GM12875 (cell line): ENCODE data around the gene FAM78A.

ENCODE experiments used
- H3K4me3 ChIP-seq: one replicate; pipeline ENCODE4 v1.5.1; 2011; ENCODE audit warnings: low read depth, low read length, control low read depth
- CTCF ChIP-seq: IDR thresholded peaks from 2 replicates; pipeline ENCODE4 v1.5.1; 2011; ENCODE audit warnings: low read depth, mild to moderate bottlenecking, control low read depth, inconsistent platforms, low read length, moderate library complexity, borderline replicate concordance; ENCODE audit not compliant: insufficient read depth

FAM78A gene

GRCh38 chr9:131233556-131233955 lies 42.8 kb downstream of the FAM78A start:
- TF ChIP-seq CTCF: no peak
- no peak overlapping the region for H3K4me3 ChIP-seq

- TF ChIP-seq CTCF: no peak
- no peak overlapping the region for H3K4me3 ChIP-seq
Observed at GRCh38 chr9:131228988-131229387, 47.3 kb downstream of the FAM78A start.

DNA sequence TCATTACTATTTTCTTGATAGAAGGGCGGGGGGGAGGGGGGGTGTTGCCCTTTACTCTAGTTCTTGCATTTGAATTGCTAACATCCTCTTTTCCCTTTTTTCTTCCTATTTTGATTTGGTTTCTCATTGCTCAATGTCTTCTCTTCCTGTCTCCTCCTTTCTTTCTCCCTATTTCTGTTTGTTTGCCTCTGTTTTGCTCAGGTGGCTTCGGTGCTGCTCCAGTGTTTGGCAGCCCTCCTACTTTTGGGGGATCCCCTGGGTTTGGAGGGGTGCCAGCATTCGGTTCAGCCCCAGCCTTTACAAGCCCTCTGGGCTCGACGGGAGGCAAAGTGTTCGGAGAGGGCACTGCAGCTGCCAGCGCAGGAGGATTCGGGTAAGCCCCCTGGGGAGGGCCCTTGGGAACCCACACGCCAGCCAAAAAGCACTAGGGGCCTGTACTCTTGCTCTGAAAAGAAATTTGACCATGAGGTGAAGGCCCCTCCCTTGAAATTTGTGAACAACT lies 48.3 kb downstream of the FAM78A start:
- H3K4me3 ChIP-seq: no peak overlapping the region
- no peak for TF ChIP-seq CTCF

GRCh38 chr9:131227112-131227958 lies 49.0 kb downstream of the FAM78A start:
- H3K4me3 ChIP-seq: no peak overlapping the region
- no peak for TF ChIP-seq CTCF

DNA sequence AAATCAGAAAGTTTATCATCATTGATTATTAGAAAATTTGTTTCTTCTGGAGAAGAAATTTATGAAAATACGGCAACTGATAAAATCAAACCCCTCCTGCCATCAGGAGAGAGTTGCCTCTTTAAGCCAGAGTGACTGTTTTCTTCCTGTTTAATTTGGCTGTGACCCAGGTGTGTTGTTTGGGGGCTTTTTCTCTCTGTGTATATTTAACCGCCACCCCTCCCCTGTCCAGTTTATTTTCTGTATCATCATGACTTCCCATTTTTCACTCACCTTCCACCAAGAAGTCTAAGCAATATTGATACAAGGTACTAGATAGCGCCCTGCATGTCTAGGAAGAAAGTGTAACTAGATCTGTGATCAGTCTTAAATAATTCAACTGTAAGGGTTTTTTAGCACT lies 50.1 kb downstream of the FAM78A start:
- no peak for TF ChIP-seq CTCF

GRCh38 chr9:131222460-131222859 lies 53.9 kb downstream of the FAM78A start:
- no peak overlapping the region for H3K4me3 ChIP-seq
- TF ChIP-seq CTCF: no peak

More for the DNA sequence above, 50.1 kb downstream of the FAM78A start:
- no peak overlapping the region for H3K4me3 ChIP-seq

DNA sequence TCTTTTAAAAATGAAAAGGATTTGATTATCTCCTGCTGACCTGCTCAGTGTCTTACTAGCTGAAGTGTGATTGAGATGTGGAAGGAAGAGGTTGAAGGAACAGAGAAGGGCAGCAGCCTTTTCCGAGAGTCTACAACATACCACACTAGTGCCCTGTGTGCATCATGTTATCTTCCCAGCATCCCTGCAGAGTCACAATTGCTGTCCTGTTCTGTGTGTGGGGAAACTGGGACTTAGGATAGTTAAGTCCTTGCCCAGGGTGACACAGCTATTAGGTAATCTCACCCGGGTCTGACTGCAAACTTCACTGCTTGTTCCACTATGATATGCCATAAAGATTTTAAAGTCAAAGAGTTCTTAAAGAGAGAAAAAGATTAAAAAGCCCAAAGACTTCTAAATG lies 55.8 kb downstream of the FAM78A start:
- no peak for TF ChIP-seq CTCF
- H3K4me3 ChIP-seq: no peak overlapping the region
